Measurements from ENCODE around the gene C2CD4C. TPM values are rescaled to one million over a fixed set of nuclear protein-coding genes. Genes with fewer than 3 reads are reported as not detected.

The C2CD4C gene
- polyA plus RNA-seq, 3 donors = not detected

GRCh38 chr19:426725-427445, 17.9 kb upstream of the C2CD4C start:
- intact Hi-C loops (cut with micrococcal nuclease) = no loop called here
- no peak overlapping the region for H3K4me3 ChIP-seq (replicated peaks in 1 of 3; ENCODE audit: low read depth in 2 of 3, low read length in 3 of 3)
- Mint-ChIP-seq H3K9me3 (peaks cover 13 to 33% (median 21%) of the 10 kb centered on the region in 7 donors), H3K36me3 (no peaks in the 10 kb centered on the region), H3K27ac (no peak overlapping the region), H3K27me3 (ENCODE audit: low read depth in 3 of 3) (peaks cover 0 to 3% (median 0%) of the 10 kb centered on the region in 3 donors), H3K4me3 (no peak overlapping the region), H3K4me1 (peaks cover 3% of the 10 kb centered on the region)
- no peaks in the 10 kb centered on the region for H3K4me1 ChIP-seq (ENCODE audit: control insufficient read depth in 1 of 2, insufficient read depth in 2 of 2, low read length in 2 of 2)
- no peak overlapping the region for H3K27ac ChIP-seq (ENCODE audit: low read depth in 1 of 2, low read length in 2 of 2)
- no peak overlapping the region for H3K4me2 ChIP-seq (replicated peaks; ENCODE audit: extremely low read depth, low read length, poor library complexity, severe bottlenecking)
- DNase-seq = no peak
- WGBS (ENCODE audit: insufficient coverage) = 78% methylated on average over 43 of the region's 51 CpGs
- no peaks in the 10 kb centered on the region for H4K20me1 ChIP-seq (ENCODE audit: insufficient read depth, low read length)
- no peaks in the 10 kb centered on the region for H3K79me2 ChIP-seq (ENCODE audit: insufficient read depth, low read length)
- no peaks in the 10 kb centered on the region for H3K27me3 ChIP-seq (ENCODE audit: control insufficient read depth in 2 of 2, insufficient read depth in 2 of 2, low read length in 2 of 2)
- no peak for TF ChIP-seq CTCF (IDR thresholded peaks at IDR 0.05)
- peaks cover 27 to 29% of the 10 kb centered on the region in 2 donors for H3K9me3 ChIP-seq (replicated peaks in 1 of 2; ENCODE audit: control insufficient read depth in 1 of 2, insufficient read depth in 1 of 2, low read length in 2 of 2)
- H3K9ac ChIP-seq (ENCODE audit: insufficient read depth, low read length, poor library complexity, severe bottlenecking) = no peak overlapping the region
- no peaks in the 10 kb centered on the region for H3K36me3 ChIP-seq (replicated peaks in 1 of 2; ENCODE audit: control insufficient read depth in 1 of 2, insufficient read depth in 2 of 2, low read length in 2 of 2)
- no peak overlapping the region for H2AFZ ChIP-seq (ENCODE audit: insufficient read depth, low read depth, low read length, poor library complexity, severe bottlenecking)

- Mint-ChIP-seq H3K4me1 (peaks cover 3% of the 10 kb centered on the region), H3K36me3 (no peaks in the 10 kb centered on the region), H3K27ac (no peak overlapping the region), H3K4me3 (no peak overlapping the region), H3K27me3 (ENCODE audit: low read depth in 3 of 3) (peaks cover 0 to 3% (median 0%) of the 10 kb centered on the region in 3 donors), H3K9me3 (peaks cover 6 to 24% (median 16%) of the 10 kb centered on the region in 7 donors)
- H3K4me3 ChIP-seq (replicated peaks in 1 of 3; ENCODE audit: low read depth in 2 of 3, low read length in 3 of 3) = no peak overlapping the region
- H3K9ac ChIP-seq (ENCODE audit: insufficient read depth, low read length, poor library complexity, severe bottlenecking) = no peak overlapping the region
- DNase-seq = no peak
- H3K9me3 ChIP-seq (replicated peaks in 1 of 2; ENCODE audit: control insufficient read depth in 1 of 2, insufficient read depth in 1 of 2, low read length in 2 of 2) = peaks cover 17 to 18% of the 10 kb centered on the region in 2 donors
- no peaks in the 10 kb centered on the region for H3K4me1 ChIP-seq (ENCODE audit: control insufficient read depth in 1 of 2, insufficient read depth in 2 of 2, low read length in 2 of 2)
- intact Hi-C loops (cut with micrococcal nuclease) = no loop called here
- H2AFZ ChIP-seq (ENCODE audit: insufficient read depth, low read depth, low read length, poor library complexity, severe bottlenecking) = no peak overlapping the region
- no peaks in the 10 kb centered on the region for H4K20me1 ChIP-seq (ENCODE audit: insufficient read depth, low read length)
- H3K79me2 ChIP-seq (ENCODE audit: insufficient read depth, low read length) = no peaks in the 10 kb centered on the region
- no peak overlapping the region for H3K27ac ChIP-seq (ENCODE audit: low read depth in 1 of 2, low read length in 2 of 2)
- 95% methylated on average over 20 of the region's 26 CpGs for WGBS (ENCODE audit: insufficient coverage)
- no peaks in the 10 kb centered on the region for H3K27me3 ChIP-seq (ENCODE audit: control insufficient read depth in 2 of 2, insufficient read depth in 2 of 2, low read length in 2 of 2)
- no peak overlapping the region for H3K4me2 ChIP-seq (replicated peaks; ENCODE audit: extremely low read depth, low read length, poor library complexity, severe bottlenecking)
- H3K36me3 ChIP-seq (replicated peaks in 1 of 2; ENCODE audit: control insufficient read depth in 1 of 2, insufficient read depth in 2 of 2, low read length in 2 of 2) = no peaks in the 10 kb centered on the region
- no peak for TF ChIP-seq CTCF (IDR thresholded peaks at IDR 0.05)
These were observed 16.1 kb upstream of the C2CD4C start for GRCh38 chr19:425056-425455.

All from CD14-positive monocyte (primary cell).